CD14-positive monocyte (primary cell): ENCODE data around the gene CNOT8. TPM values are rescaled to one million over a fixed set of nuclear protein-coding genes. Genes with fewer than 3 reads are reported as not detected.

Experiments
- DNase-seq, 3 donors: peaks; one replicate each; pipeline ENCODE4 v3.0.0-alpha.2; 2011 to 2022
- H2AFZ ChIP-seq: 2 replicates; pipeline ENCODE4 v1.6.0; 2012; ENCODE audit warnings: mild to moderate bottlenecking, low read depth, low read length, inconsistent platforms; ENCODE audit not compliant: insufficient read depth, poor library complexity, severe bottlenecking
- H3K27ac ChIP-seq, 2 donors: 1 replicate in 1 of 2; 2 replicates in 1 of 2; pipeline ENCODE4 v1.5.1; 2012 to 2013; ENCODE audit warnings: low read length in 2 of 2, control low read depth in 1 of 2, inconsistent platforms in 1 of 2, low read depth in 1 of 2, mild to moderate bottlenecking in 1 of 2
- H3K27me3 ChIP-seq, 2 donors: one replicate each; pipeline versions ENCODE4 v1.6.0 to v1.6.1; 2011 to 2013; ENCODE audit warnings: low read length in 2 of 2; ENCODE audit not compliant: control insufficient read depth in 2 of 2, insufficient read depth in 2 of 2
- H3K36me3 ChIP-seq, 2 donors: replicated peaks in 1 of 2; 1 replicate in 1 of 2; 2 replicates in 1 of 2; pipeline versions ENCODE4 v1.5.1 to v1.6.1; 2012 to 2013; ENCODE audit warnings: low read length in 2 of 2, control low read depth in 1 of 2, inconsistent platforms in 1 of 2, mild to moderate bottlenecking in 1 of 2; ENCODE audit not compliant: insufficient read depth in 2 of 2, control insufficient read depth in 1 of 2
- H3K4me1 ChIP-seq, 2 donors: 1 replicate in 1 of 2; 2 replicates in 1 of 2; pipeline versions ENCODE4 v1.5.1 to v1.6.1; 2012 to 2013; ENCODE audit warnings: low read length in 2 of 2, control low read depth in 1 of 2, inconsistent platforms in 1 of 2, mild to moderate bottlenecking in 1 of 2, moderate library complexity in 1 of 2; ENCODE audit not compliant: insufficient read depth in 2 of 2, control insufficient read depth in 1 of 2
- H3K4me2 ChIP-seq: replicated peaks from 2 replicates; pipeline ENCODE3; 2012; ENCODE audit warnings: low read length, moderate library complexity, mild to moderate bottlenecking; ENCODE audit not compliant: poor library complexity, severe bottlenecking; ENCODE audit errors: extremely low read depth
- H3K4me3 ChIP-seq, 3 experiments: fragments of 200-600 bp in 1 of 3; sonication (generic) in 1 of 3; replicated peaks in 1 of 3; 1 replicate in 2 of 3; 2 replicates in 1 of 3; pipeline ENCODE4 v1.5.1; 2011 to 2013; ENCODE audit warnings: low read length in 3 of 3, mild to moderate bottlenecking in 3 of 3, control low read depth in 2 of 3, low read depth in 2 of 3, inconsistent platforms in 1 of 3, moderate library complexity in 1 of 3
- H3K79me2 ChIP-seq: 2 replicates; pipeline ENCODE4 v1.6.0; 2012; ENCODE audit warnings: mild to moderate bottlenecking, control low read depth, inconsistent platforms, low read length, moderate library complexity; ENCODE audit not compliant: insufficient read depth
- H3K9ac ChIP-seq: 2 replicates; pipeline ENCODE4 v1.6.0; 2017; ENCODE audit warnings: low read length, mild to moderate bottlenecking; ENCODE audit not compliant: insufficient read depth, poor library complexity, severe bottlenecking
- H3K9me3 ChIP-seq, 2 donors: replicated peaks in 1 of 2; 1 replicate in 1 of 2; 2 replicates in 1 of 2; pipeline versions ENCODE4 v1.5.1 to v1.6.1; 2012 to 2013; ENCODE audit warnings: low read length in 2 of 2, control low read depth in 1 of 2; ENCODE audit not compliant: control insufficient read depth in 1 of 2, insufficient read depth in 1 of 2
- H4K20me1 ChIP-seq: 2 replicates; pipeline ENCODE4 v1.6.0; 2012; ENCODE audit warnings: mild to moderate bottlenecking, low read length, control low read depth, moderate library complexity; ENCODE audit not compliant: insufficient read depth
- H3K27ac Mint-ChIP-seq, 7 donors: one replicate each; pipeline ENCODE4 v1.8.0; 2020; ENCODE audit warnings: mild to moderate bottlenecking in 7 of 7, mixed read lengths in 7 of 7, moderate library complexity in 6 of 7, inconsistent platforms in 2 of 7
- H3K27me3 Mint-ChIP-seq, 3 donors: one replicate each; pipeline ENCODE4 v1.8.0; 2021 to 2022; ENCODE audit warnings: low read depth in 3 of 3, mild to moderate bottlenecking in 3 of 3, mixed read lengths in 3 of 3, moderate library complexity in 3 of 3, inconsistent platforms in 1 of 3
- H3K36me3 Mint-ChIP-seq, 2 donors: one replicate each; pipeline ENCODE4 v1.8.0; 2020; ENCODE audit warnings: mixed read lengths in 2 of 2, inconsistent platforms in 1 of 2, mild to moderate bottlenecking in 1 of 2
- H3K4me1 Mint-ChIP-seq: one replicate; pipeline ENCODE4 v1.8.0; 2020; ENCODE audit warnings: mild to moderate bottlenecking, mixed read lengths
- H3K4me3 Mint-ChIP-seq, 2 donors: one replicate each; pipeline ENCODE4 v1.8.0; 2020; ENCODE audit warnings: mild to moderate bottlenecking in 2 of 2, mixed read lengths in 2 of 2, moderate library complexity in 1 of 2
- H3K9me3 Mint-ChIP-seq, 7 donors: one replicate each; pipeline ENCODE4 v1.8.0; 2020 to 2022; ENCODE audit warnings: mixed read lengths in 7 of 7, mild to moderate bottlenecking in 6 of 7, moderate library complexity in 6 of 7, inconsistent platforms in 2 of 7
- CTCF ChIP-seq: fragments of 200-600 bp; IDR thresholded peaks from one replicate; pipeline ENCODE4 v1.8.0; 2022; ENCODE audit warnings: antibody characterized with exemption, mild to moderate bottlenecking
- WGBS: methylation state at CpG from one replicate; pipeline ENCODE4 v1.1.5; 2013; ENCODE audit warnings: missing lambda C conversion rate; ENCODE audit not compliant: insufficient coverage; 5-methylcytosine and 5-hydroxymethylcytosine counted together
- intact Hi-C, 2 donors: fragments of 100-400 bp; cut with micrococcal nuclease; formaldehyde crosslinking; loops; one replicate each; pipeline versions ENCODE4 v1.15.0 to v1.15.1; 2023
- polyA plus RNA-seq, 3 donors: library from polyadenylated mRNA; depleted of rRNA in 1 of 3; unstranded in 2 of 3; stranded (reverse) in 1 of 3; fragments of 300-500 nt in 2 of 3; fragments of >200 nt in 1 of 3; fragmentation: Illumina TruSeq in 2 of 3; gene quantifications; 1 replicate in 2 of 3; 2 replicates in 1 of 3; pipeline ENCODE4 v1.2.3, GENCODE V29; 2012 to 2021

The CNOT8 gene
- polyA plus RNA-seq, 3 donors: 98.7 to 160 (median 147) TPM

- H3K4me3 Mint-ChIP-seq: no peak overlapping the region
- no peaks in the 10 kb centered on the region for H3K36me3 ChIP-seq
- no peaks in the 10 kb centered on the region for H4K20me1 ChIP-seq
- no peak overlapping the region for H3K4me3 ChIP-seq
- H3K79me2 ChIP-seq: no peaks in the 10 kb centered on the region
- no peak overlapping the region for H3K4me2 ChIP-seq
- H3K9ac ChIP-seq: no peak overlapping the region
- peaks cover 23% of the 10 kb centered on the region for H3K4me1 Mint-ChIP-seq
- H2AFZ ChIP-seq: peak overlapping the region; percentile 75
- peaks cover 0 to 2% (median 0%) of the 10 kb centered on the region in 3 donors for H3K27me3 Mint-ChIP-seq
- peaks cover 0 to 2% (median 0%) of the 10 kb centered on the region in 7 donors for H3K9me3 Mint-ChIP-seq
- 98% methylated on average over 4 of the region's 6 CpGs for WGBS
- no peak overlapping the region for H3K27ac ChIP-seq
- H3K27me3 ChIP-seq: no peaks in the 10 kb centered on the region
- no peak for DNase-seq
- no peak for TF ChIP-seq CTCF
- H3K4me1 ChIP-seq: peaks cover 18 to 20% of the 10 kb centered on the region in 2 donors
- no peaks in the 10 kb centered on the region for H3K9me3 ChIP-seq
- H3K27ac Mint-ChIP-seq: no peak overlapping the region
- intact Hi-C loops: no loop called here
- H3K36me3 Mint-ChIP-seq: no peaks in the 10 kb centered on the region
Observed at GRCh38 chr5:154849264-154849785, 9.1 kb upstream of the CNOT8 start.

- no CpG with 5 or more reads among the region's 2 CpGs for WGBS
- Histone ChIP-seq H3K4me1 (peaks cover 18 to 20% of the 10 kb centered on the region in 2 donors), H3K27me3 (no peaks in the 10 kb centered on the region), H3K36me3 (no peaks in the 10 kb centered on the region), H2AFZ (peak overlapping the region; percentile 75), H3K9ac (no peak overlapping the region), H4K20me1 (no peaks in the 10 kb centered on the region), H3K27ac (no peak overlapping the region), H3K79me2 (no peaks in the 10 kb centered on the region), H3K4me2 (peak overlapping the region; percentile 68), H3K4me3 (peak overlapping the region in 1 of 3 experiments; percentile 70), H3K9me3 (no peaks in the 10 kb centered on the region)
- Mint-ChIP-seq H3K36me3 (no peaks in the 10 kb centered on the region), H3K9me3 (peaks cover 0 to 2% (median 0%) of the 10 kb centered on the region in 7 donors), H3K27me3 (peaks cover 0 to 2% (median 0%) of the 10 kb centered on the region in 3 donors), H3K4me1 (peaks cover 23% of the 10 kb centered on the region), H3K27ac (no peak overlapping the region), H3K4me3 (peak overlapping the region in 1 of 2 donors; percentile 94)
- no peak for TF ChIP-seq CTCF
- peak in 1 of 3 donors; percentile 25 for DNase-seq
- intact Hi-C loops: loop anchor here in 1 of 2 donors (10.0 kb wide), 1 partner anchor 165 kb away; no protein-coding TSS in a partner anchor
Observed at GRCh38 chr5:154849791-154850201, 8.6 kb upstream of the CNOT8 start.
